Endothelial cell of umbilical vein (primary cell): Measurements from ENCODE around the gene SELE. TPM values are rescaled to one million over a fixed set of nuclear protein-coding genes. Genes with fewer than 3 reads are reported as not detected.

ENCODE experiments used
- BruUV-seq: library from RNA; stranded (reverse); fragments of 400-500 nt; replicated peaks from 2 replicates; lab custom pipeline; 2021; lab: Mats Ljungman, UMichigan
- CTCF ChIA-PET: fragments of 300-600, 350-600 bp; sonication (Branson Sonifier 250); formaldehyde crosslinking; loops from one replicate; lab custom pipeline; 2021; ENCODE audit warnings: antibody characterized with exemption, inconsistent platforms; lab: Charles Lee
- POLR2A ChIA-PET: fragments of 300-600, 350-600 bp; sonication (Branson Sonifier 250); formaldehyde crosslinking; loops from one replicate; lab custom pipeline; 2021; ENCODE audit warnings: antibody characterized with exemption, inconsistent platforms; lab: Charles Lee
- DNase-seq: peaks from one replicate; pipeline ENCODE4 v3.0.0-alpha.2; 2011; ENCODE audit warnings: low read depth, low spot score
- FAIRE-seq: peaks from 2 replicates; lab custom pipeline; 2011; peaks lifted over from hg19 to GRCh38; lab: Jason Lieb, UNC
- H2AFZ ChIP-seq: 2 replicates; pipeline ENCODE4 v1.6.0; 2012; ENCODE audit warnings: low read depth, low read length, control low read depth, inconsistent platforms
- H3K27ac ChIP-seq: 2 replicates; pipeline ENCODE4 v1.5.1; 2011; ENCODE audit warnings: low read depth, mild to moderate bottlenecking, control low read depth, low read length, moderate library complexity; ENCODE audit not compliant: insufficient read depth
- H3K27me3 ChIP-seq, 2 experiments: 2 replicates each; pipeline versions ENCODE4 v1.6.0 to v1.6.1; 2011; ENCODE audit warnings: low read length in 2 of 2, mixed read lengths in 1 of 2; ENCODE audit not compliant: control insufficient read depth in 2 of 2, insufficient read depth in 2 of 2
- H3K36me3 ChIP-seq, 2 experiments: 2 replicates in 1 of 2; 3 replicates in 1 of 2; pipeline ENCODE4 v1.5.1; 2011; ENCODE audit warnings: low read length in 2 of 2, mild to moderate bottlenecking in 1 of 2, moderate library complexity in 1 of 2; ENCODE audit not compliant: control insufficient read depth in 2 of 2, insufficient read depth in 2 of 2; ENCODE audit errors: extremely low read depth in 1 of 2
- H3K4me1 ChIP-seq: 3 replicates; pipeline ENCODE4 v1.5.1; 2011; ENCODE audit warnings: mild to moderate bottlenecking, low read length; ENCODE audit not compliant: control insufficient read depth, insufficient read depth; ENCODE audit errors: extremely low read depth
- H3K4me2 ChIP-seq: 2 replicates; pipeline ENCODE4 v1.6.1; 2011; ENCODE audit warnings: low read length, control low read depth, mixed read lengths; ENCODE audit not compliant: insufficient read depth
- H3K4me3 ChIP-seq, 3 experiments: fragments of 200-600 bp in 1 of 3; sonication (generic), shearing (Covaris generic) in 1 of 3; replicated peaks in 1 of 3; 2 replicates each; pipeline ENCODE4 v1.5.1; 2011 to 2016; ENCODE audit warnings: control low read depth in 3 of 3, low read length in 3 of 3, mild to moderate bottlenecking in 2 of 3, inconsistent platforms in 1 of 3, low read depth in 1 of 3, moderate library complexity in 1 of 3; ENCODE audit not compliant: insufficient read depth in 1 of 3
- H3K79me2 ChIP-seq: 2 replicates; pipeline ENCODE4 v1.6.0; 2012; ENCODE audit warnings: low read length, inconsistent platforms; ENCODE audit not compliant: control insufficient read depth, insufficient read depth
- H3K9ac ChIP-seq: replicated peaks from 2 replicates; pipeline ENCODE3; 2011; ENCODE audit warnings: low read length, control low read depth; ENCODE audit not compliant: insufficient read depth; ENCODE audit errors: extremely low read depth
- H3K9me1 ChIP-seq: replicated peaks from 3 replicates; pipeline ENCODE4 v1.6.0; 2011; ENCODE audit warnings: mild to moderate bottlenecking, low read length; ENCODE audit not compliant: control insufficient read depth, insufficient read depth; ENCODE audit errors: extremely low read depth
- H3K9me3 ChIP-seq: replicated peaks from 2 replicates; pipeline ENCODE4 v1.5.1; 2012; ENCODE audit warnings: low read length, inconsistent platforms; ENCODE audit not compliant: control insufficient read depth, insufficient read depth
- H4K20me1 ChIP-seq: replicated peaks from 2 replicates; pipeline ENCODE3; 2011; ENCODE audit warnings: mild to moderate bottlenecking, low read length; ENCODE audit not compliant: control insufficient read depth, insufficient read depth; ENCODE audit errors: extremely low read depth
- EZH2 ChIP-seq: IDR thresholded peaks from 2 replicates; pipeline ENCODE4 v1.6.1; 2012; ENCODE audit warnings: borderline replicate concordance, low read depth, mild to moderate bottlenecking, moderate library complexity, low read length, inconsistent platforms; ENCODE audit not compliant: severe bottlenecking
- FOS ChIP-seq: IDR thresholded peaks from 2 replicates; pipeline ENCODE4 v1.6.1; 2011; ENCODE audit warnings: mild to moderate bottlenecking, low read length, moderate library complexity, borderline replicate concordance; ENCODE audit not compliant: insufficient read depth
- GATA2 ChIP-seq: IDR thresholded peaks from 2 replicates; pipeline ENCODE4 v1.7.0; 2011; ENCODE audit warnings: low read depth, mild to moderate bottlenecking, moderate library complexity, mixed read lengths, low read length; ENCODE audit not compliant: insufficient read length, insufficient read depth
- JUN ChIP-seq: IDR thresholded peaks from 2 replicates; pipeline ENCODE4 v1.6.1; 2011; ENCODE audit warnings: borderline replicate concordance, low read depth; ENCODE audit not compliant: insufficient read length, insufficient read depth
- MAX ChIP-seq: IDR thresholded peaks from 2 replicates; pipeline ENCODE4 v1.6.1; 2011; ENCODE audit not compliant: insufficient read depth, insufficient read length
- MYC ChIP-seq: IDR thresholded peaks from one replicate; pipeline ENCODE4 v1.6.1; 2011; ENCODE audit warnings: mild to moderate bottlenecking, low read depth, low read length
- POLR2A ChIP-seq: IDR thresholded peaks from 2 replicates; pipeline ENCODE4 v1.6.1; 2012; ENCODE audit warnings: low read depth, mild to moderate bottlenecking, control low read depth, low read length
- POLR2AphosphoS5 ChIP-seq: IDR thresholded peaks from 2 replicates; pipeline ENCODE4 v1.6.1; 2012; ENCODE audit warnings: low read depth, mild to moderate bottlenecking, control low read depth, low read length, moderate library complexity; ENCODE audit not compliant: insufficient read depth
- dilution Hi-C: fragments of 300-500 bp; cut with MboI; formaldehyde crosslinking; loops from one replicate; pipeline ENCODE4 v1.15.0; 2019; ENCODE audit warnings: low sequenced_read_pairs; ENCODE audit not compliant: extremely low pct_ligation_motif_present
- intact Hi-C: fragments of 100-400 bp; cut with micrococcal nuclease; formaldehyde crosslinking; loops from one replicate; pipeline ENCODE4 v1.10.0; 2022
- polyA plus RNA-seq, 4 experiments: library from polyadenylated mRNA; depleted of rRNA in 3 of 4; stranded (reverse) in 3 of 4; unstranded in 1 of 4; fragments of >200 nt; gene quantifications; 2 replicates each; pipeline versions ENCODE4 v1.2.1 to v1.2.3, GENCODE V29; 2011 to 2012; ENCODE audit warnings: missing spikeins in 1 of 4
- total RNA-seq: library from RNA; stranded (reverse); gene quantifications from 2 replicates; pipeline ENCODE4 v1.2.3, GENCODE V29; 2021
- TF ChIP-seq, protein P1 (sequence below), 2 donors: IDR thresholded peaks; 1 replicate in 1 of 2; 2 replicates in 1 of 2; pipeline ENCODE4 v1.5.1; 2011; ENCODE audit warnings: low read length in 2 of 2, mild to moderate bottlenecking in 2 of 2, moderate library complexity in 2 of 2, control low read depth in 1 of 2, inconsistent platforms in 1 of 2, low read depth in 1 of 2; ENCODE audit not compliant: insufficient read depth in 1 of 2; ENCODE audit errors: extremely low read depth in 1 of 2

SELE gene
- total and polyA plus RNA-seq, 2 donors (not counting 3 experiments of a cell fraction or from before 2014, with no cell fraction given) = 1.5 to 4.7 TPM

DNA sequence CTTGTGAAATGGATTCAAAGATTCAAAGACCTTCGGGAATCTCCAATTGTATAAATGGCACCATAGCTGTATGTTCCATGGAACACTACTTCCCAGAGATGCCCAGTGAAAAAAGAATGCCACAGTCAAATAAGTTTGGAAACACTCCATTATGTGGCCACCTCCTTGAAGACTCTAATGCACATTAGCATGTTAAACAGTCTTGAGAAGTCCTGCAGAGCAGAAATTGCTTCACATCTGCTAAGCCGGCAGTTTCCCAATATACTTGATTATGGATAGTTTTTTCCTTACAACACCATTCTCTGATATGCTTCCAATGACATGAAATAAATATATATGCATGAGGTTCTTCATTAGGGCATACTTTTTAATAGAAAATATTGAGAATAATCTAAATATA lies 12.7 kb upstream of the SELE start:
- Histone ChIP-seq H4K20me1 (no peaks in the 10 kb centered on the region), H3K9me3 (no peaks in the 10 kb centered on the region), H3K27ac (no peak overlapping the region), H3K9me1 (no peaks in the 10 kb centered on the region), H3K36me3 (no peaks in the 10 kb centered on the region), H3K9ac (no peak overlapping the region), H2AFZ (no peak overlapping the region), H3K27me3 (no peaks in the 10 kb centered on the region), H3K4me1 (peaks cover 12% of the 10 kb centered on the region), H3K4me3 (no peak overlapping the region), H3K4me2 (no peak overlapping the region), H3K79me2 (no peaks in the 10 kb centered on the region)
- TF ChIP-seq FOS (no peak), JUN (no peak), GATA2 (no peak), POLR2AphosphoS5 (no peak), EZH2 (no peak), POLR2A (no peak), MYC (no peak), MAX (no peak)
- TF ChIP-seq, protein P1, sequence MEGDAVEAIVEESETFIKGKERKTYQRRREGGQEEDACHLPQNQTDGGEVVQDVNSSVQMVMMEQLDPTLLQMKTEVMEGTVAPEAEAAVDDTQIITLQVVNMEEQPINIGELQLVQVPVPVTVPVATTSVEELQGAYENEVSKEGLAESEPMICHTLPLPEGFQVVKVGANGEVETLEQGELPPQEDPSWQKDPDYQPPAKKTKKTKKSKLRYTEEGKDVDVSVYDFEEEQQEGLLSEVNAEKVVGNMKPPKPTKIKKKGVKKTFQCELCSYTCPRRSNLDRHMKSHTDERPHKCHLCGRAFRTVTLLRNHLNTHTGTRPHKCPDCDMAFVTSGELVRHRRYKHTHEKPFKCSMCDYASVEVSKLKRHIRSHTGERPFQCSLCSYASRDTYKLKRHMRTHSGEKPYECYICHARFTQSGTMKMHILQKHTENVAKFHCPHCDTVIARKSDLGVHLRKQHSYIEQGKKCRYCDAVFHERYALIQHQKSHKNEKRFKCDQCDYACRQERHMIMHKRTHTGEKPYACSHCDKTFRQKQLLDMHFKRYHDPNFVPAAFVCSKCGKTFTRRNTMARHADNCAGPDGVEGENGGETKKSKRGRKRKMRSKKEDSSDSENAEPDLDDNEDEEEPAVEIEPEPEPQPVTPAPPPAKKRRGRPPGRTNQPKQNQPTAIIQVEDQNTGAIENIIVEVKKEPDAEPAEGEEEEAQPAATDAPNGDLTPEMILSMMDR (IDR thresholded peaks at IDR 0.05; ENCODE audit: extremely low read depth in 1 of 2, insufficient read depth in 1 of 2, low read depth in 1 of 2, low read length in 2 of 2) = no peak
- ChIA-PET POLR2A (no interaction called here), CTCF (interaction anchor here (1.4 kb wide), 1 partner anchor 24 kb away, joined by 3 read pairs; no protein-coding TSS in a partner anchor)
- no TSS peak for BruUV-seq
- DNase-seq (no peak), FAIRE-seq (no peak)
- intact Hi-C loops (no loop called here), dilution Hi-C loops (no loop called here)
